OCI-LY7 (cell line): ENCODE measurements around the gene KIF21B. TPM values are rescaled to one million over a fixed set of nuclear protein-coding genes. Genes with fewer than 3 reads are reported as not detected.
A peak's percentile ranks its signal among the peaks of the same experiment; 100 is the strongest.

Source experiments
- BruUV-seq: library from RNA; stranded (reverse); fragments of 400-500 nt; replicated peaks from 2 replicates; lab custom pipeline; 2021; lab: Mats Ljungman, UMichigan
- CTCF ChIA-PET: fragments of 300-600 bp; sonication (Branson Sonifier 250); formaldehyde crosslinking; loops from one replicate; lab custom pipeline; 2022; ENCODE audit warnings: antibody characterized with exemption; ENCODE audit not compliant: unreplicated experiment; lab: Charles Lee
- POLR2A ChIA-PET: fragments of 300-600 bp; sonication (Branson Sonifier 250); formaldehyde crosslinking; loops from one replicate; lab custom pipeline; 2022; ENCODE audit warnings: antibody characterized with exemption; lab: Charles Lee
- DNase-seq: peaks from one replicate; pipeline ENCODE4 v3.0.0-alpha.2; 2015; ENCODE audit warnings: low spot score
- H2AFZ ChIP-seq: fragments of 200-600 bp; sonication (generic), shearing (Covaris generic); 2 replicates; pipeline ENCODE4 v1.6.1; 2014; ENCODE audit warnings: mild to moderate bottlenecking, antibody characterized with exemption, low read length, moderate library complexity
- H3K27ac ChIP-seq: fragments of 200-600 bp; sonication (generic); 2 replicates; pipeline ENCODE4 v1.5.1; 2014; ENCODE audit warnings: mixed run types, low read depth, mild to moderate bottlenecking, moderate library complexity, low read length, inconsistent platforms; ENCODE audit not compliant: poor library complexity, severe bottlenecking
- H3K36me3 ChIP-seq: fragments of 200-600 bp; sonication (generic); 2 replicates; pipeline ENCODE4 v1.6.1; 2014; ENCODE audit warnings: mild to moderate bottlenecking, antibody characterized with exemption, low read length, moderate library complexity, mixed read lengths; ENCODE audit not compliant: insufficient read depth
- H3K4me1 ChIP-seq: fragments of 200-600 bp; sonication (generic); 2 replicates; pipeline ENCODE4 v1.5.1; 2014; ENCODE audit warnings: mild to moderate bottlenecking, low read length; ENCODE audit not compliant: insufficient read depth, poor library complexity, severe bottlenecking
- H3K4me2 ChIP-seq: fragments of 200-600 bp; sonication (generic); 2 replicates; pipeline ENCODE4 v1.6.1; 2014; ENCODE audit warnings: mild to moderate bottlenecking, low read length
- H3K4me3 ChIP-seq: fragments of 200-600 bp; sonication (generic); 2 replicates; pipeline ENCODE4 v1.5.1; 2014; ENCODE audit warnings: mild to moderate bottlenecking, low read depth, low read length; ENCODE audit not compliant: poor library complexity, severe bottlenecking
- H3K79me2 ChIP-seq: fragments of 200-600 bp; sonication (generic); 2 replicates; pipeline ENCODE4 v1.6.1; 2016; ENCODE audit warnings: low read depth, mild to moderate bottlenecking, low read length, moderate library complexity, mixed read lengths; ENCODE audit not compliant: insufficient read depth
- H3K9me2 ChIP-seq: fragments of 200-600 bp; sonication (generic); 2 replicates; pipeline ENCODE4 v1.6.1; 2016; ENCODE audit warnings: mild to moderate bottlenecking, low read length, mixed read lengths; ENCODE audit not compliant: insufficient read depth
- H3K9me3 ChIP-seq: fragments of 200-600 bp; sonication (generic); 2 replicates; pipeline ENCODE4 v1.6.1; 2014; ENCODE audit warnings: mild to moderate bottlenecking, mixed run types, low read length, mixed read lengths
- H4K20me1 ChIP-seq: fragments of 200-600 bp; sonication (generic); 2 replicates; pipeline ENCODE4 v1.6.1; 2014; ENCODE audit warnings: mild to moderate bottlenecking, antibody characterized with exemption, low read length, moderate library complexity, mixed read lengths; ENCODE audit not compliant: insufficient read depth
- CTCF ChIP-seq: fragments of 200-600 bp; sonication (generic); conservative IDR thresholded peaks from 2 replicates; pipeline ENCODE4 v1.5.1; 2014; ENCODE audit warnings: mild to moderate bottlenecking, antibody characterized with exemption, low read length, moderate library complexity, mixed read lengths
- EZH2phosphoT487 ChIP-seq: fragments of 200-600 bp; sonication (generic); IDR thresholded peaks from 2 replicates; pipeline ENCODE4 v1.6.1; 2018; ENCODE audit warnings: low read depth, borderline replicate concordance, mild to moderate bottlenecking, mixed run types, antibody characterized with exemption, low read length, moderate library complexity, mixed read lengths
- intact Hi-C: fragments of 100-400 bp; cut with micrococcal nuclease; formaldehyde crosslinking; loops from one replicate; pipeline ENCODE4 v1.10.0; 2022; ENCODE audit not compliant: unreplicated experiment
- total RNA-seq, 2 experiments: library from RNA; depleted of rRNA in 1 of 2; stranded (reverse); fragments of >200 nt in 1 of 2; shearing (Covaris generic) in 1 of 2; gene quantifications; 2 replicates each; pipeline ENCODE4 v1.2.3, GENCODE V29; 2014 to 2022

Gene KIF21B
- total RNA-seq, 2 experiments from 2014 or later, result 30.5 to 65.7 TPM

DNA sequence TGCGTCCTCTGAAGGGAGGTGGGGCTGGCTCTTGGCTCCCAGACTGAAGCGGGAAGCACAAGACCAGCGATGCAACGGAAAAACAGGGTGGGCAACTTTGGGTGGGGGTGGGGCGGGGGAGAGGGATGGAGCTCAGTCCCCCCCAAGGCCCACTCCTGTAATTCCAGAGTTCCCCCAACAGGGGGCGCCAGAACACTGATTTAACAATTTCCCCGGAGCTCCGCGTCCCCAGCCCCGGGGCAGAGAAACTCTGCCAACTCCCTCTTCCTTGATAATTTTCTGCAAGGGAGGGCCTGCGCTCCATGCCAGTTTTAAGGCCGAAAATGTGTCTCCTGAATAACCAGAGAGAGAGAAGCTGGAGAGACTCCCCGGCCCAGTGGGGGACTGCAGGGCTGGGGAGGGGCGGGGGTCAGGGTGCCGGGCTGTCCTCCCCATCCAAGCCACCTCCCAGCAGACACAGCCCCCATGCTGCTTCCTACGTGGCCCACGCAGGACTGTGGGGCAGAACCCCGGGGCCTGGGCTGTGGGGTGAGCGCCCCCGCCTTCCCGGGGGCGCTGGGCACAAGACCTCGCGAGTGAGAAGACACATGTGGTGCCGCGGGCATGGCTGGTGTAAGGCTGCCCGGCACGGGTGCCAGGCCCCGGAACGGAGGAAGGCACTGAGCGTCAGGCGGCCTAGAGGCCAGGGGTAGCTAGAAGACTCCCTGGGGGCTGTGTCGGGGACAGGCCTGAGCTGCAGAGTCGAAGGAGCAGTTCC is 51.4 kb downstream of the KIF21B start:
- Histone ChIP-seq H3K4me2 (no peak overlapping the region), H4K20me1 (no peaks in the 10 kb centered on the region), H3K4me3 (no peak overlapping the region), H3K9me3 (no peaks in the 10 kb centered on the region), H2AFZ (no peak overlapping the region), H3K9me2 (no peaks in the 10 kb centered on the region), H3K4me1 (no peaks in the 10 kb centered on the region), H3K27ac (no peak overlapping the region), H3K79me2 (no peaks in the 10 kb centered on the region), H3K36me3 (peaks cover 19% of the 10 kb centered on the region; the same call in 1 of the 2 replicates)
- CTCF ChIA-PET, result interaction anchor here (0.6 to 2.0 kb wide), 11 partner anchors 9 to 197 kb away, joined by 3 to 8 read pairs (median 4); no protein-coding TSS in a partner anchor
- peak; percentile 54 for DNase-seq
- intact Hi-C loops, result loop anchor here (1.0 to 2.0 kb wide), 2 partner anchors 71 to 147 kb away; no protein-coding TSS in a partner anchor
- POLR2A ChIA-PET, result interaction anchor here (0.5 to 1.4 kb wide), 6 partner anchors 12 to 147 kb away, joined by 3 to 4 read pairs (median 3); no protein-coding TSS in a partner anchor
- BruUV-seq, result no TSS peak
- TF ChIP-seq EZH2phosphoT487 (no peak), CTCF (peak; percentile 84)

DNA sequence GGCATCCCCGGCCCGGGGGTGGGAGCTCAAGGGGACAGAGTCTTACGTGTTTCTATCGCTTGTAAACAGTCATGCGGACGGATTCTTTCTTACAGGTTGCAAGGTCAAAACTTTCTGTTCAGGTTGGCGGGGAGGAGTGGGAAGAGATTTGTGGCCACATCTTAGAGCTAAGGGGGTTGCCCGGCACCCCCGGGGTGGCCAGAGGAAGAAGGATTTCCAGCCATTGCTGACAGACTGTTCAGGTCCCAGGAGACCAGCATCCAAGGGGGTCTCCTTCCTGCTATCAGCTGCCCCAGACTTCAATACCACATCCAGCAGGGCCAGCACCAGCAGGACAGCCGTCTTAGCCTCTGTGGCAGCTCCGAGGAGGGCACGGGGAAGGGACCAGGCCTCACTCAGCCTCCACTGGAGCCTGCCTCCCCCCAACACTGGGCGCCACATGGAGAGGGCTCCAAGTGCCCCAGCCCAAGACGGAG is 52.0 kb downstream of the KIF21B start:
- no peak for TF ChIP-seq EZH2phosphoT487
- no peak for TF ChIP-seq CTCF
- Histone ChIP-seq H3K27ac (no peak overlapping the region), H4K20me1 (no peaks in the 10 kb centered on the region), H3K36me3 (peaks cover 13% of the 10 kb centered on the region; the same call in 1 of the 2 replicates), H3K9me2 (no peaks in the 10 kb centered on the region), H2AFZ (no peak overlapping the region), H3K79me2 (no peaks in the 10 kb centered on the region), H3K9me3 (no peaks in the 10 kb centered on the region), H3K4me1 (no peaks in the 10 kb centered on the region), H3K4me3 (no peak overlapping the region), H3K4me2 (no peak overlapping the region)
- ChIA-PET POLR2A (interaction anchor here (0.7 to 1.4 kb wide), 4 partner anchors 12 to 148 kb away, joined by 3 to 4 read pairs (median 3); no protein-coding TSS in a partner anchor), CTCF (interaction anchor here (0.6 to 2.0 kb wide), 8 partner anchors 9 to 196 kb away, joined by 3 to 6 read pairs (median 4); no protein-coding TSS in a partner anchor)
- DNase-seq, result no peak
- intact Hi-C loops, result no loop called here
- no TSS peak for BruUV-seq
